ENCODE measurements around the gene ZP1.

DNA sequence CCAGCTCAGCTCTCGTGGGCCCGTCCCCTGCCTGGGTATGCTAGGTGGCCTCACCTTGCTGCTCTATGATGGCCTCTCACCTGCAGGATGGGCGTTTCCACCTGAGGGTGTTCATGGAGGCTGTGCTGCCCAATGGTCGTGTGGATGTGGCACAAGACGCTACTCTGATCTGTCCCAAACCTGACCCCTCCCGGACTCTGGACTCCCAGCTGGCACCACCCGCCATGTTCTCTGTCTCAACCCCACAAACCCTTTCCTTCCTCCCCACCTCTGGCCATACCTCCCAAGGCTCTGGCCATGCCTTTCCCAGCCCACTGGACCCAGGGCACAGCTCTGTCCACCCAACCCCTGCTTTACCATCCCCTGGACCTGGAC is 2.1 kb downstream of the ZP1 start:
- TF ChIP-seq, protein P1, sequence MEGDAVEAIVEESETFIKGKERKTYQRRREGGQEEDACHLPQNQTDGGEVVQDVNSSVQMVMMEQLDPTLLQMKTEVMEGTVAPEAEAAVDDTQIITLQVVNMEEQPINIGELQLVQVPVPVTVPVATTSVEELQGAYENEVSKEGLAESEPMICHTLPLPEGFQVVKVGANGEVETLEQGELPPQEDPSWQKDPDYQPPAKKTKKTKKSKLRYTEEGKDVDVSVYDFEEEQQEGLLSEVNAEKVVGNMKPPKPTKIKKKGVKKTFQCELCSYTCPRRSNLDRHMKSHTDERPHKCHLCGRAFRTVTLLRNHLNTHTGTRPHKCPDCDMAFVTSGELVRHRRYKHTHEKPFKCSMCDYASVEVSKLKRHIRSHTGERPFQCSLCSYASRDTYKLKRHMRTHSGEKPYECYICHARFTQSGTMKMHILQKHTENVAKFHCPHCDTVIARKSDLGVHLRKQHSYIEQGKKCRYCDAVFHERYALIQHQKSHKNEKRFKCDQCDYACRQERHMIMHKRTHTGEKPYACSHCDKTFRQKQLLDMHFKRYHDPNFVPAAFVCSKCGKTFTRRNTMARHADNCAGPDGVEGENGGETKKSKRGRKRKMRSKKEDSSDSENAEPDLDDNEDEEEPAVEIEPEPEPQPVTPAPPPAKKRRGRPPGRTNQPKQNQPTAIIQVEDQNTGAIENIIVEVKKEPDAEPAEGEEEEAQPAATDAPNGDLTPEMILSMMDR (IDR thresholded peaks at IDR 0.05): no peak
- TF ChIP-seq POLR2A (IDR thresholded peaks at IDR 0.05): no peak
- TF ChIP-seq POLR2AphosphoS5 (IDR thresholded peaks at IDR 0.05): no peak

All from breast epithelium (tissue), 3 donors.